HCT116 (cell line): Measurements from ENCODE around the gene IL1R1. TPM values are rescaled to one million over a fixed set of nuclear protein-coding genes. Genes with fewer than 3 reads are reported as not detected.

Experiments used
- ATAC-seq: fragments of 200-7000 bp; cut with Tn5 transposase; 2 replicates; pipeline ENCODE4 v1.9.1; 2020; ENCODE audit warnings: mild to moderate bottlenecking, moderate library complexity
- BruUV-seq: library from RNA; stranded (reverse); fragments of 400-500 nt; replicated peaks from 2 replicates; lab custom pipeline; 2021; lab: Mats Ljungman, UMichigan
- CTCF ChIA-PET: fragments of 300-600 bp; sonication (Branson Sonifier 250); formaldehyde crosslinking; loops from one replicate; lab custom pipeline; 2021; ENCODE audit warnings: antibody characterized with exemption; lab: Charles Lee
- POLR2A ChIA-PET: fragments of 300-600, 350-600 bp; sonication (Branson Sonifier 250); formaldehyde crosslinking; loops from one replicate; lab custom pipeline; 2021; ENCODE audit warnings: antibody characterized with exemption; lab: Charles Lee
- RAD21 ChIA-PET, 2 experiments: fragments of 300-600 bp; sonication (Branson Sonifier 250); formaldehyde crosslinking; loops; one replicate each; lab custom pipeline; 2023; ENCODE audit warnings: low total read pairs in 2 of 2; ENCODE audit not compliant: uncharacterized antibody in 2 of 2, unreplicated experiment in 2 of 2, low non-redundant PET in 1 of 2; lab: Charles Lee
- DNase-seq: peaks from one replicate; pipeline ENCODE4 v3.0.0-alpha.2; 2010; ENCODE audit warnings: low read depth, low spot score
- H2AFZ ChIP-seq: fragments of 200-600 bp; shearing (Covaris generic), sonication (generic); 2 replicates; pipeline ENCODE4 v1.6.1; 2017; ENCODE audit warnings: low read depth, mixed run types, mixed read lengths, antibody characterized with exemption, low read length; ENCODE audit not compliant: poor library complexity, severe bottlenecking
- H3K27ac ChIP-seq: 2 replicates; pipeline ENCODE4 v1.5.1; 2012; ENCODE audit warnings: low read depth, low read length
- H3K27me3 ChIP-seq: fragments of 200-600 bp; sonication (generic); 2 replicates; pipeline ENCODE4 v1.6.1; 2016; ENCODE audit warnings: mixed run types, low read length, mixed read lengths; ENCODE audit not compliant: insufficient read depth
- H3K36me3 ChIP-seq, 2 experiments: fragments of 200-500 bp in 1 of 2; fragments of 200-600 bp in 1 of 2; sonication (Bioruptor generic) in 1 of 2; sonication (generic) in 1 of 2; 2 replicates each; pipeline versions ENCODE4 v1.5.1 to v1.6.1; 2014 to 2016; ENCODE audit warnings: low read length in 2 of 2, inconsistent platforms in 1 of 2, mixed read lengths in 1 of 2, mixed run types in 1 of 2; ENCODE audit not compliant: insufficient read depth in 2 of 2, control insufficient read depth in 1 of 2
- H3K4me1 ChIP-seq, 2 experiments: fragments of 200-600 bp in 1 of 2; sonication (generic) in 1 of 2; 2 replicates each; pipeline versions ENCODE4 v1.5.1 to v1.6.1; 2012 to 2017; ENCODE audit warnings: low read length in 2 of 2, inconsistent platforms in 1 of 2, mild to moderate bottlenecking in 1 of 2, mixed read lengths in 1 of 2, mixed run types in 1 of 2, moderate library complexity in 1 of 2; ENCODE audit not compliant: insufficient read depth in 2 of 2, control insufficient read depth in 1 of 2
- H3K4me2 ChIP-seq: fragments of 200-600 bp; sonication (generic); 2 replicates; pipeline ENCODE4 v1.6.1; 2017; ENCODE audit warnings: mixed run types, low read length, mixed read lengths
- H3K4me3 ChIP-seq, 2 experiments: fragments of 200-600 bp in 1 of 2; sonication (generic) in 1 of 2; replicated peaks in 1 of 2; 2 replicates each; pipeline ENCODE4 v1.5.1; 2011 to 2016; ENCODE audit warnings: low read length in 2 of 2, control low read depth in 1 of 2, low read depth in 1 of 2, mild to moderate bottlenecking in 1 of 2, mixed read lengths in 1 of 2, mixed run types in 1 of 2
- H3K79me2 ChIP-seq: fragments of 200-600 bp; sonication (generic); 2 replicates; pipeline ENCODE4 v1.6.1; 2017; ENCODE audit warnings: mild to moderate bottlenecking, mixed run types, low read length, moderate library complexity, mixed read lengths; ENCODE audit not compliant: insufficient read depth
- H3K9ac ChIP-seq: fragments of 200-600 bp; sonication (generic); 2 replicates; pipeline ENCODE4 v1.6.1; 2016; ENCODE audit warnings: low read length, mixed read lengths
- H3K9me2 ChIP-seq: fragments of 200-600 bp; sonication (generic), shearing (Covaris generic); 2 replicates; pipeline ENCODE4 v1.6.1; 2017; ENCODE audit warnings: mixed run types, mild to moderate bottlenecking, moderate library complexity; ENCODE audit not compliant: insufficient read depth
- H3K9me3 ChIP-seq, 2 experiments: fragments of 200-500 bp in 1 of 2; fragments of 200-600 bp in 1 of 2; sonication (Bioruptor generic) in 1 of 2; sonication (generic) in 1 of 2; 2 replicates each; pipeline ENCODE4 v1.6.1; 2014 to 2017; ENCODE audit warnings: low read length in 2 of 2, mixed read lengths in 2 of 2, inconsistent platforms in 1 of 2, low read depth in 1 of 2, mild to moderate bottlenecking in 1 of 2, mixed run types in 1 of 2, moderate library complexity in 1 of 2; ENCODE audit not compliant: control insufficient read depth in 1 of 2, insufficient read depth in 1 of 2
- H4K20me1 ChIP-seq: fragments of 200-600 bp; sonication (generic), shearing (Covaris generic); 2 replicates; pipeline ENCODE4 v1.6.1; 2017; ENCODE audit warnings: mixed run types, mild to moderate bottlenecking, moderate library complexity; ENCODE audit not compliant: insufficient read depth
- ATF3 ChIP-seq: IDR thresholded peaks from 2 replicates; pipeline ENCODE4 v1.6.1; 2012
- EZH2 ChIP-seq: fragments of 200-600 bp; sonication (generic); IDR thresholded peaks from 2 replicates; pipeline ENCODE4 v1.6.1; 2017; ENCODE audit warnings: antibody characterized with exemption, mixed run types
- JUND ChIP-seq: IDR thresholded peaks from 2 replicates; pipeline ENCODE4 v1.6.1; 2012
- REST ChIP-seq: IDR thresholded peaks from 2 replicates; pipeline ENCODE4 v1.6.1; 2012; ENCODE audit warnings: low read depth
- SIN3A ChIP-seq: IDR thresholded peaks from 2 replicates; pipeline ENCODE4 v1.6.1; 2012; ENCODE audit warnings: low read depth
- ZFX ChIP-seq: fragments of 450-650 bp; IDR thresholded peaks from 2 replicates; pipeline ENCODE4 v1.6.1; 2017
- ZNF274 ChIP-seq: fragments of 200-500 bp; sonication (Bioruptor generic); IDR thresholded peaks from 2 replicates; pipeline ENCODE4 v1.6.1; 2014; ENCODE audit warnings: mild to moderate bottlenecking, low read depth, low read length, inconsistent platforms
- intact Hi-C: fragments of 100-400 bp; cut with micrococcal nuclease; formaldehyde crosslinking; loops from 2 replicates; pipeline ENCODE4 v1.10.0; 2022
- total RNA-seq: library from RNA; stranded (reverse); gene quantifications from one replicate; pipeline ENCODE4 v1.2.1, GENCODE V29; 2021; ENCODE audit not compliant: unreplicated experiment

Gene IL1R1
- total RNA-seq, 1 experiment from 2014 or later = 5.3 TPM

- H2AFZ ChIP-seq = no peak overlapping the region
- no peak overlapping the region for H3K4me3 ChIP-seq
- no peaks in the 10 kb centered on the region for H3K4me1 ChIP-seq
- no peaks in the 10 kb centered on the region for H3K9me2 ChIP-seq
- POLR2A ChIA-PET = no interaction called here
- H3K79me2 ChIP-seq = no peaks in the 10 kb centered on the region
- H3K9me3 ChIP-seq = no peaks in the 10 kb centered on the region
- H3K4me2 ChIP-seq = no peak overlapping the region
- H3K27me3 ChIP-seq = no peaks in the 10 kb centered on the region
- no peak for ATAC-seq
- DNase-seq = no peak
- RAD21 ChIA-PET = no interaction called here
- H3K27ac ChIP-seq = no peak overlapping the region
- CTCF ChIA-PET = no interaction called here
- no peak for TF ChIP-seq SIN3A
- no peak for TF ChIP-seq ATF3
- no peak for TF ChIP-seq EZH2
- TF ChIP-seq REST = no peak
- TF ChIP-seq JUND = no peak
- TF ChIP-seq ZNF274 = no peak
- TF ChIP-seq ZFX = no peak
- TF ChIP-seq, all 23 proteins: peak for 0
- Histone ChIP-seq H3K9ac (no peak overlapping the region), H3K36me3 (no peaks in the 10 kb centered on the region), H4K20me1 (no peaks in the 10 kb centered on the region)
- intact Hi-C loops = no loop called here
- BruUV-seq = no TSS peak
Observed at GRCh38 chr2:102110171-102110570, 32.4 kb upstream of the IL1R1 start.
